Activated CD4-positive, alpha-beta memory T cell treated with anti-CD3 and anti-CD28 coated beads, Interleukin-2, amount 10 ng/mL, durations not matched to agents 7 days and 5 days (primary cell): ENCODE measurements around the gene UBXN2A. TPM values are rescaled to one million over a fixed set of nuclear protein-coding genes. Genes with fewer than 3 reads are reported as not detected.
"Not testable (repeated sequence)": the region's sequence is repeated elsewhere in the genome, so short reads cannot be mapped to it uniquely, and the experiment has no call there.

Experiments used
- CTCF ChIA-PET: fragments of 350-600 bp; sonication (Branson Sonifier 250); formaldehyde crosslinking; loops from one replicate; lab custom pipeline; 2021; ENCODE audit warnings: antibody characterized with exemption, inconsistent platforms; lab: Charles Lee
- POLR2A ChIA-PET: fragments of 350-600 bp; sonication (Branson Sonifier 250); formaldehyde crosslinking; loops from one replicate; lab custom pipeline; 2021; ENCODE audit warnings: antibody characterized with exemption; lab: Charles Lee
- DNase-seq: peaks from one replicate; pipeline ENCODE4 v3.0.0-alpha.2; 2020
- H3K27ac Mint-ChIP-seq: one replicate; pipeline ENCODE4 v1.8.0; 2021; ENCODE audit warnings: mild to moderate bottlenecking, mixed read lengths
- H3K27me3 Mint-ChIP-seq: one replicate; pipeline ENCODE4 v1.8.0; 2021; ENCODE audit warnings: mixed read lengths
- H3K36me3 Mint-ChIP-seq: one replicate; pipeline ENCODE4 v1.8.0; 2021; ENCODE audit warnings: low read depth, mixed read lengths
- H3K4me1 Mint-ChIP-seq: one replicate; pipeline ENCODE4 v1.8.0; 2021; ENCODE audit warnings: mixed read lengths
- H3K4me3 Mint-ChIP-seq: one replicate; pipeline ENCODE4 v1.8.0; 2021; ENCODE audit warnings: mild to moderate bottlenecking, mixed read lengths
- H3K9me3 Mint-ChIP-seq: one replicate; pipeline ENCODE4 v1.8.0; 2021; ENCODE audit warnings: mixed read lengths
- total RNA-seq, 2 experiments: library from RNA; stranded (reverse); gene quantifications; one replicate each; pipeline ENCODE4 v1.2.3, GENCODE V29; 2021

The UBXN2A gene
- total RNA-seq, 2 experiments from 2014 or later: 11.5 to 12.3 TPM

- H3K36me3 Mint-ChIP-seq: no peaks in the 10 kb centered on the region
- ChIA-PET CTCF (no interaction called here), POLR2A (interaction anchor here (1.1 to 1.8 kb wide), 2 partner anchors 38 to 113 kb away, joined by 3 to 4 read pairs; partner anchors contain the start of gene WDCP)
- no peaks in the 10 kb centered on the region for H3K9me3 Mint-ChIP-seq
- H3K27ac Mint-ChIP-seq: no peak overlapping the region
- peaks cover 6% of the 10 kb centered on the region for H3K4me1 Mint-ChIP-seq
- H3K27me3 Mint-ChIP-seq: peaks cover 36% of the 10 kb centered on the region
- DNase-seq: no peak
- H3K4me3 Mint-ChIP-seq: no peak overlapping the region
Measured at GRCh38 chr2:24009367-24009679, 69.1 kb downstream of the UBXN2A start.

DNA sequence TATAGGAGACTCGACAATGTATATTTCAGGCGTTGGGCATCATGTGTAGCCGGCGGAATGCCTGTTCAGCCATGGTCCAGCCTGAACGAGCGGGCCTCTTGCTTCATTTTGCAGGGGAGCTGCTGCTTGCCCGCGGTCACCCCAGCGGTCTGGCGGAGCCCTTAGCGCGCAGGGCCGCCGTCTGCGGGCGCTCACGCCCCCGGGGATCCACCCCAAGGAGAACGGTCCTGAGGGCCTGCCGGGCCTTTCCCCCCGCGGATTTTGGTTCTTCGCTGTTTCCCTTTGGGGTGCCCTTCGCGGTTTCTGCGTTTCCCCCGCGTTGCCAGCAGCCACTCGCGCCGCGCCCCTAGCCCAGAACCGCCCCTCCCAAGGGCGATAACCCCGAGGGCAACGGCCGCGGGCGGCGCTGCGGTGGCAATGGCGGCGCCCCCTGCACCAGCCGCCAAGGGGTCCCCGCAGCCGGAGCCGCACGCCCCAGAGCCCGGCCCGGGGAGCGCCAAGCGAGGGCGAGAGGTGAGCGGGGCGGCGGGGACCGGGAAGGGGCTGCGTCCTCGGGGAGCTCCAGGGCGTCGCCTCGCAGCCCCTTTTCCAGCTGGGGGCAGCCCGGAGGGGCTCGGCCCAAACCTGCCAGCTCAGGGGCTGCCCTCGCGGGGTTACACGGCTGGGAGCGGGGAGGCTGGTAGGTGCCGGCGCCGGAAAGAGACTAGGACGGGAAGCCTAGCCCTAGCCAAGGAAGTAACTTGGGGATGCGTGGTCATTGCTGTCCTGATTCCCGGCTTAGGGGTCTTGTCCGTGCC, 69.6 kb downstream of the UBXN2A start, which contains the start of gene MFSD2B:
Gene MFSD2B, plus strand, starts transcription at position 406 of the 797 bp plus-strand sequence. Its CDS starts 12 bp downstream, at position 418.
- Mint-ChIP-seq H3K27me3 (peaks cover 37% of the 10 kb centered on the region), H3K36me3 (no peaks in the 10 kb centered on the region), H3K27ac (no peak within 1 kb of the TSS), H3K9me3 (no peaks in the 10 kb centered on the region), H3K4me3 (no peak within 1 kb of the TSS), H3K4me1 (peaks cover 6% of the 10 kb centered on the region)
- CTCF ChIA-PET: no interaction called here
- no peak for DNase-seq
- POLR2A ChIA-PET: interaction anchor here (1.8 kb wide), 1 partner anchor 112 kb away, joined by 4 read pairs; no protein-coding TSS in a partner anchor

DNA sequence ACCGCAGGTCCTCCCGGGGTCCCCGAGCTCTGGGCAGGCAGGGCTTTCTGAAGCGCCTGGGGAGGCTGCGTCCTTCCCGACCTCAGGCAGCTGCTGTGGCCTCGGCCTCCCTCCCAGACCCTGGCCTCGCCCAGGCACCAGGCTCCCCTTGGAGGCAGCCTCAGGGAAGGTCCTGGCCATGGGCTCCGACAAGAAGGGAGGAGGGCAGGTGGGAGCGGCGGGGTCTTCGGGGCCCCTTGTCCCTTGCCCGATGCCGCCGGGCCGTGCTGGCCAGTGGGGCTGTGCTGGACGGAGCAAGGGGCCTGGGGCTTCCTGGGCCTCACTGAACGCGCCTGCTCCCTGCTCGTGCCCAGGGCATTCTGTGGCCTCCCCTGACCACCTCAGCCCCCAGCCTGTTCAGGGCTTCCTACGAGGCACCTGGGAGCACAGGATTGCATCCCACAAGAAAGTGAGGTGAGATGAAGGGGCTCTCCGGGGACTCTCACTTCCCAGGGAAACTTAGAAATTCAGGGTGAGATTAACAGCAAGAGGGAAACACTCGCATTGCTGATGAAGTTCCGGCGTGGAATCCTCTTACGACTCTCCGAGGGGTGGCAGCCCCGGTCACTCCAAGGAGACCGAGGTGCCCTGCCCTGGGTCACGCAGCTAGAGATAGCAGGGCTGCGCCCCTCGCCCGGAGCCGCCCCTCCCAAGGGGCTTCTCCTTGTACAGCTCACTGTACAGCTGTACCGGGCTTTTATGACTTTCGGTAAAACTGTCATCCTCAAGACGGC, 70.4 kb downstream of the UBXN2A start:
- ChIA-PET POLR2A (interaction anchor here (1.4 to 1.8 kb wide), 2 partner anchors 70 to 111 kb away, joined by 4 read pairs; partner anchors contain the start of gene UBXN2A), CTCF (interaction anchor here (1.4 kb wide), 1 partner anchor 73 kb away, joined by 3 read pairs; no protein-coding TSS in a partner anchor)
- Mint-ChIP-seq H3K27ac (no peak overlapping the region), H3K36me3 (no peaks in the 10 kb centered on the region), H3K9me3 (no peaks in the 10 kb centered on the region), H3K27me3 (peaks cover 37% of the 10 kb centered on the region), H3K4me1 (peaks cover 6% of the 10 kb centered on the region), H3K4me3 (no peak overlapping the region)
- no peak for DNase-seq

DNA sequence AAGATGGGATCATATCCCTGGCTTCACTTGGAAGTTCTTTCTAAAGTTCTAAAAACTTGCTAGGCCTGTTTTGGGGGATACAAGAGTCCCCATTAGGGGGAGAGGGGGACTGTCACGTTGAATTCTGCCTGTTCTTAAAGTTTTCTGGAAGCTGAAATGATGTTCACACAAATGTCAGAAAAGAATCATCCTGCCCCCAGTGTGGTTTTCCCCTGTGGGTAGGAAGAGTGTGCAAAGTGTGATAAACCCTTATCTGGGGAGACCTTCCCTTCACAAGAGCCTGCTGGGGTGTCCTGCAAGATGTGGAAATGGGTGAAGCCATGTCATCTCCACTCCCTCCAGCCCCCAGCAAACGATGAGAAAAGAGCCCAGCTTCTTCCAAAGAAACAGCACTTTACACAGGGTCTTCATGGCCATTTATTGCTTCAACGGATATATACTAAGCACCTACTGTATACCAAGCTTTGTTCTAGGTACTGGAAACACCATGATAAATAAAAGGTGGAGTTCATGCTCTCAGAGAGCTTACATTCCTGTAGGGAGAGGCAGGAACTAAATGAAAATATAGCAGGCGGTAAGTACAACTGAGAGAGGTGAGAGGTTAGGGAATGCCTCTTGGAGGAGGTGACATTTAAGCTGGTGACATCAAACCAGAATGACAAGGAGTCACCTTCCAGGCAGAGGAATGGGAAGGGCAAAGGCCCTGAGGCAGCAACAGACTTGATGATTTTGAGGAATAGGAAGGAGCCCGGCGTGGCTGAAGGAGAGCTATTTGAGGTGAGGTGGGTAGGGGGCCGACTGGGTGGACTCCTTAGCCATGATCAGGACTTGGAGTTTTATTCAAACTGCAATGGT, 71.2 kb downstream of the UBXN2A start:
- Mint-ChIP-seq H3K4me3 (no peak overlapping the region), H3K36me3 (no peaks in the 10 kb centered on the region), H3K27me3 (peaks cover 37% of the 10 kb centered on the region), H3K4me1 (peaks cover 6% of the 10 kb centered on the region), H3K27ac (no peak overlapping the region), H3K9me3 (no peaks in the 10 kb centered on the region)
- CTCF ChIA-PET: interaction anchor here (1.4 kb wide), 1 partner anchor 72 kb away, joined by 3 read pairs; no protein-coding TSS in a partner anchor
- DNase-seq: no peak
- POLR2A ChIA-PET: interaction anchor here (1.3 to 1.4 kb wide), 2 partner anchors 36 to 71 kb away, joined by 3 to 4 read pairs; partner anchors contain the start of genes UBXN2A and WDCP

DNA sequence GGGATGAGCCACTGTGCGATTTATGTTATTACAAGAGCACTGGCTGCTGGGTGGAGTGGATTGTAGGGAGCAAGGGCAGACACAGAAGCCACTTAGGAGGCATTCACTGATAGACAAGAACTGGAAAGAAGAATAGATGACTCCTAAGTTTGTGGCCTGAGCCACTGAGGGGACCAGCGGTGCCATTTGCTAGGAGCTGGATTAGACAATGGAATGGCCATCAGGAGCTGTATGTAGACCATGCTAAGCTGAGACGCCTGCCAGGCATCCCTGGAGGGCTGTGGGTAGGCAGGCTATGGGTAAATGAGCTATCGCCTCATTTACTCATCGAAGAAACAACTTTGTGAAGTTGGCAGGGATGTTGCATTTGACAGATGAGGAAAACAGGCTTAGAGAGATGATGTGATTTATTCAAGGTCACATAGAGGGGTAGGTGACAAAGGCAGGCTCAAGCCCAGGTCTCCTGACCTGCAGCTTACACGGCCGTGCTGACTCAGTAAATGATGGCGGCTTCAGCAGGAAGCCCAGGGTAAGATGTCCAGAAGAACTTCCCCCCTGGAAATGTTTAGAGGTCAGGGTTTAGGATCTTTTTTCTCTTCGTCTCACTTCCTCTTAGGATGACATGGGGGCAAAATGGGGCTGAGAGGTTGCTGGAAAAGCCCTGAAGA, 72.4 kb downstream of the UBXN2A start:
- peaks cover 37% of the 10 kb centered on the region for H3K27me3 Mint-ChIP-seq
- no peaks in the 10 kb centered on the region for H3K9me3 Mint-ChIP-seq
- H3K36me3 Mint-ChIP-seq: no peaks in the 10 kb centered on the region
- no peak overlapping the region for H3K4me3 Mint-ChIP-seq
- ChIA-PET POLR2A (interaction anchor here (1.3 kb wide), 1 partner anchor 35 kb away, joined by 3 read pairs; the partner anchor contains the start of gene WDCP), CTCF (no interaction called here)
- H3K27ac Mint-ChIP-seq: no peak overlapping the region
- H3K4me1 Mint-ChIP-seq: peaks cover 6% of the 10 kb centered on the region
- DNase-seq: no peak

DNA sequence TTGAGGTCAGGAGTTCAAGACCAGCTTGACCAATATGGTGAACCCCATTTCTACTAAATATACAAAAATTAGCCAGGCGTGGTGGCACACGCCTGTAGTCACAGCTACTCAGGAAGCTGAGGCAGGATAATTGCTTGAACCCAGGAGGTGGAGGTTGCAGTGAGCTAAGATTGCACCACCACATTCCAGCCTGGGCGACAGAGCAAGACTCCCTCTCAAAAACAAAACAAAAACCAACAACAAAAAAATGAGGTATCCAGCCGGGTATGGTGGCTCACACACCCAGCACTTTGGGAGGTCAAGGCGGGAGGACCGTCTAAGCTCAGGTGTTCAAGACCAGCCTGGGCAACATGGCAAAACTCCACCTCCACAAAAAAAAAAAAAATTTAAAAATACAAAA, 74.6 kb downstream of the UBXN2A start:
- H3K4me3 Mint-ChIP-seq, H3K9me3 Mint-ChIP-seq, H3K4me1 Mint-ChIP-seq, DNase-seq, POLR2A ChIA-PET, H3K27ac Mint-ChIP-seq, H3K36me3 Mint-ChIP-seq, CTCF ChIA-PET: not testable (repeated sequence)
- H3K27me3 Mint-ChIP-seq: peaks cover 21% of the 10 kb centered on the region

- no peak overlapping the region for H3K4me3 Mint-ChIP-seq
- ChIA-PET CTCF (no interaction called here), POLR2A (no interaction called here)
- H3K27ac Mint-ChIP-seq: no peak overlapping the region
- H3K9me3 Mint-ChIP-seq: no peaks in the 10 kb centered on the region
- peaks cover 20% of the 10 kb centered on the region for H3K27me3 Mint-ChIP-seq
- peaks cover 5% of the 10 kb centered on the region for H3K4me1 Mint-ChIP-seq
- no peak for DNase-seq
- no peaks in the 10 kb centered on the region for H3K36me3 Mint-ChIP-seq
Measured at GRCh38 chr2:24015562-24016375, 75.5 kb downstream of the UBXN2A start.

GRCh38 chr2:24016376-24016761, 76.1 kb downstream of the UBXN2A start:
- ChIA-PET CTCF (no interaction called here), POLR2A (no interaction called here)
- H3K36me3 Mint-ChIP-seq: no peaks in the 10 kb centered on the region
- peaks cover 14% of the 10 kb centered on the region for H3K27me3 Mint-ChIP-seq
- no peak overlapping the region for H3K4me3 Mint-ChIP-seq
- H3K27ac Mint-ChIP-seq: no peak overlapping the region
- H3K4me1 Mint-ChIP-seq: peaks cover under 1% of the 10 kb centered on the region
- H3K9me3 Mint-ChIP-seq: no peaks in the 10 kb centered on the region
- no peak for DNase-seq

- no peaks in the 10 kb centered on the region for H3K36me3 Mint-ChIP-seq
- CTCF ChIA-PET: no interaction called here
- POLR2A ChIA-PET: no interaction called here
- no peak for DNase-seq
- peaks cover 7% of the 10 kb centered on the region for H3K27me3 Mint-ChIP-seq
- no peaks in the 10 kb centered on the region for H3K9me3 Mint-ChIP-seq
- H3K4me3 Mint-ChIP-seq: no peak overlapping the region
- no peaks in the 10 kb centered on the region for H3K4me1 Mint-ChIP-seq
- no peak overlapping the region for H3K27ac Mint-ChIP-seq
Measured at GRCh38 chr2:24016853-24017703, 76.8 kb downstream of the UBXN2A start.

DNA sequence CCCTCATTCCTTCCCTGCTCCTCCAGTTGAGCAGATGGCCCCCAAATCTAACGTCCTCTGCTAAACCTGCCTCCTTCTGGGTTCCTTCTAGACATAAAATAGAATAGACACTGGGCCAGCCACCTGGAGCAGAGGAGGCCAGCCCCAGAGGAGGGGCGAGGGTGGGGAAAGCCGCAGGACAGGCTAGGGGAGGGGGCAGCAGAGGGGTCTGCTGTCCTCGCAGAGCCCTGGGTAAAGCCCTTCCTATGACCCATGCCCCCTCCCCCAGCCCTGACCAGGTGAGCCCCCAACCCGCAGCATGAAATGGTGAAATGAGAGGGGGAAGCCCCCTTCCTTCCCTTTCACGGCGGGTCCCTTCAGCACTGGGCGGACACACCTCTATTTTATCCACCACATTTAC, 77.4 kb downstream of the UBXN2A start:
- POLR2A ChIA-PET: no interaction called here
- no peak overlapping the region for H3K4me3 Mint-ChIP-seq
- peaks cover 3% of the 10 kb centered on the region for H3K27me3 Mint-ChIP-seq
- DNase-seq: no peak
- no peaks in the 10 kb centered on the region for H3K36me3 Mint-ChIP-seq
- H3K9me3 Mint-ChIP-seq: no peaks in the 10 kb centered on the region
- CTCF ChIA-PET: no interaction called here
- H3K4me1 Mint-ChIP-seq: no peaks in the 10 kb centered on the region
- no peak overlapping the region for H3K27ac Mint-ChIP-seq

GRCh38 chr2:24018241-24018640, 78.0 kb downstream of the UBXN2A start:
- no peaks in the 10 kb centered on the region for H3K9me3 Mint-ChIP-seq
- H3K4me1 Mint-ChIP-seq: no peaks in the 10 kb centered on the region
- no peak for DNase-seq
- no peak overlapping the region for H3K4me3 Mint-ChIP-seq
- H3K36me3 Mint-ChIP-seq: peaks cover 3% of the 10 kb centered on the region
- H3K27me3 Mint-ChIP-seq: peaks cover 2% of the 10 kb centered on the region
- POLR2A ChIA-PET: no interaction called here
- CTCF ChIA-PET: no interaction called here
- H3K27ac Mint-ChIP-seq: no peak overlapping the region
